Keratinocyte (primary cell): ENCODE measurements around the gene HSP90AB1. TPM values are rescaled to one million over a fixed set of nuclear protein-coding genes. Genes with fewer than 3 reads are reported as not detected.

ENCODE experiments used
- DNase-seq: peaks from one replicate; pipeline ENCODE4 v3.0.0-alpha.2; 2011; ENCODE audit warnings: low read depth, missing footprints, low spot score
- FAIRE-seq: peaks from 2 replicates; lab custom pipeline; 2011; peaks lifted over from hg19 to GRCh38; lab: Jason Lieb, UNC
- H2AFZ ChIP-seq: 2 replicates; pipeline ENCODE4 v1.6.0; 2012; ENCODE audit warnings: low read length, control low read depth, inconsistent platforms; ENCODE audit not compliant: control insufficient read depth
- H3K27ac ChIP-seq: 2 replicates; pipeline ENCODE4 v1.5.1; 2011; ENCODE audit warnings: low read length; ENCODE audit not compliant: control insufficient read depth, insufficient read depth
- H3K27me3 ChIP-seq: 3 replicates; pipeline ENCODE4 v1.6.0; 2011; ENCODE audit warnings: low read length; ENCODE audit not compliant: control insufficient read depth, insufficient read depth; ENCODE audit errors: extremely low read depth
- H3K36me3 ChIP-seq, 2 experiments: 2 replicates in 1 of 2; 3 replicates in 1 of 2; pipeline ENCODE4 v1.5.1; 2011; ENCODE audit warnings: low read length in 2 of 2, mild to moderate bottlenecking in 1 of 2; ENCODE audit not compliant: control insufficient read depth in 2 of 2, insufficient read depth in 2 of 2; ENCODE audit errors: extremely low read depth in 1 of 2
- H3K4me1 ChIP-seq: 3 replicates; pipeline ENCODE4 v1.5.1; 2011; ENCODE audit warnings: low read length; ENCODE audit not compliant: control insufficient read depth, insufficient read depth; ENCODE audit errors: extremely low read depth
- H3K4me2 ChIP-seq: 3 replicates; pipeline ENCODE4 v1.6.0; 2011; ENCODE audit warnings: low read depth, low read length; ENCODE audit not compliant: control insufficient read depth, insufficient read depth; ENCODE audit errors: extremely low read depth
- H3K4me3 ChIP-seq, 3 experiments: fragments of 200-600 bp in 1 of 3; sonication (generic) in 1 of 3; 2 replicates in 2 of 3; 3 replicates in 1 of 3; pipeline ENCODE4 v1.5.1; 2011 to 2016; ENCODE audit warnings: low read length in 3 of 3, mild to moderate bottlenecking in 3 of 3, control low read depth in 2 of 3, inconsistent platforms in 1 of 3, low read depth in 1 of 3, mixed read lengths in 1 of 3, mixed run types in 1 of 3, moderate library complexity in 1 of 3; ENCODE audit not compliant: control insufficient read depth in 2 of 3, insufficient read depth in 2 of 3; ENCODE audit errors: extremely low read depth in 1 of 3
- H3K79me2 ChIP-seq: 2 replicates; pipeline ENCODE4 v1.6.0; 2012; ENCODE audit warnings: low read length; ENCODE audit not compliant: control insufficient read depth, insufficient read depth
- H3K9ac ChIP-seq: 3 replicates; pipeline ENCODE4 v1.6.0; 2011; ENCODE audit warnings: low read length; ENCODE audit not compliant: control insufficient read depth, insufficient read depth; ENCODE audit errors: extremely low read depth
- H3K9me1 ChIP-seq: 3 replicates; pipeline ENCODE4 v1.6.0; 2011; ENCODE audit warnings: low read length; ENCODE audit not compliant: control insufficient read depth, insufficient read depth; ENCODE audit errors: extremely low read depth
- H3K9me3 ChIP-seq: 2 replicates; pipeline ENCODE4 v1.5.1; 2012; ENCODE audit warnings: low read depth, low read length; ENCODE audit not compliant: control insufficient read depth
- H4K20me1 ChIP-seq: 3 replicates; pipeline ENCODE4 v1.6.0; 2011; ENCODE audit warnings: low read length; ENCODE audit not compliant: control insufficient read depth, insufficient read depth; ENCODE audit errors: extremely low read depth
- EZH2 ChIP-seq: IDR thresholded peaks from one replicate; pipeline ENCODE4 v1.6.1; 2012; ENCODE audit warnings: inconsistent platforms, mild to moderate bottlenecking, low read length, moderate library complexity
- dilution Hi-C: fragments of 300-500 bp; cut with MboI; formaldehyde crosslinking; loops from one replicate; pipeline ENCODE4 v1.7.0; 2020; ENCODE audit warnings: low sequenced_read_pairs; ENCODE audit not compliant: extremely low pct_ligation_motif_present
- polyA plus RNA-seq, 5 experiments: library from polyadenylated mRNA; depleted of rRNA in 3 of 5; stranded (reverse) in 3 of 5; stranded (forward) in 1 of 5; unstranded in 1 of 5; fragments of >200 nt; gene quantifications; 1 replicate in 1 of 5; 2 replicates in 3 of 5; 3 replicates in 1 of 5; pipeline versions ENCODE4 v1.2.1 to v1.2.3, GENCODE V29; 2011 to 2012; ENCODE audit warnings: missing spikeins in 2 of 5, low read depth in 1 of 5, low replicate concordance in 1 of 5
- TF ChIP-seq, protein P1 (sequence below), 3 experiments: IDR thresholded peaks in 1 of 3; conservative IDR thresholded peaks in 1 of 3; optimal IDR thresholded peaks in 1 of 3; 2 replicates in 2 of 3; 3 replicates in 1 of 3; pipeline versions ENCODE3 to v1.5.1; 2011; ENCODE audit warnings: low read length in 3 of 3, mild to moderate bottlenecking in 3 of 3, moderate library complexity in 2 of 3, control low read depth in 1 of 3, inconsistent platforms in 1 of 3; ENCODE audit not compliant: insufficient read depth in 2 of 3; ENCODE audit errors: extremely low read depth in 1 of 3

Gene HSP90AB1
- polyA plus RNA-seq, 1 donor (not counting 4 experiments of a cell fraction or from before 2014, with no cell fraction given), result 1,089 TPM

DNA sequence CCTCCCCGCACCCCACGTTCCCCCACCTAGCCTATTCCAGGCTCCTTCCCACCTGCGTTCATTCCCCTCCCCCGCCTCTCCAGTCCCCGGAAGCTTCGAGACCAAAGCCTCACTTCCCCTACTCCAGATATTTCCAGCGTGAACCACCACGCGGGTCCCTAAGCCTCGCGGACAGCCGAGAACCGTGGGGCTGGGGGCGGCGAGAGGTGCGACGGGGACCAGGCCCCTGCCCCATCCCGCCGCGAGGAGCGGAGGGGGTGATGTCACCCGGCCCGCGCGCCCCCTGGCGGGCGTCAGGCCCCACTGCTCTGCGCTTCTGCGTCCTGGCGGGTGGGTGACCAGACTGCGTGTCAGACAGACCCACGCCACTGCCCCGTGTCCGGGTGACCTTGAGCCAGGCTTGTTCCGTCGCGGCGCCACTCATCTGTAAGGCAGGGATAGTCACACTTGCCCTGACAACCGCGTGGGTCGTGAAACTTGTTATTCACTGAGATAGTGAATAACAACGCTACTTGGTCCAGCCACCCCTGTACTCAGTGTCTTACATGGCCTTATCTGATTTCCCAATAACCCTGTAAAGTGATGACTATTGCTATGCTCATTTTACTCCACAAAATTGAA lies 9.0 kb upstream of the HSP90AB1 start:
- Histone ChIP-seq H3K4me2 (peak overlapping the region; percentile 85), H3K9me1 (peaks cover 3% of the 10 kb centered on the region), H3K36me3 (peaks cover 0 to 3% of the 10 kb centered on the region in 2 experiments), H3K9me3 (no peaks in the 10 kb centered on the region), H3K27ac (peak overlapping the region; percentile 83), H3K9ac (peak overlapping the region; percentile 76), H4K20me1 (no peaks in the 10 kb centered on the region), H3K79me2 (no peaks in the 10 kb centered on the region), H2AFZ (peak overlapping the region; percentile 62), H3K27me3 (no peaks in the 10 kb centered on the region), H3K4me1 (peaks cover 40% of the 10 kb centered on the region), H3K4me3 (peak overlapping the region; percentile 44 to 69 (median 69))
- FAIRE-seq, result no peak
- dilution Hi-C loops, result no loop called here
- DNase-seq, result no peak
- no peak for TF ChIP-seq EZH2
- TF ChIP-seq, protein P1, sequence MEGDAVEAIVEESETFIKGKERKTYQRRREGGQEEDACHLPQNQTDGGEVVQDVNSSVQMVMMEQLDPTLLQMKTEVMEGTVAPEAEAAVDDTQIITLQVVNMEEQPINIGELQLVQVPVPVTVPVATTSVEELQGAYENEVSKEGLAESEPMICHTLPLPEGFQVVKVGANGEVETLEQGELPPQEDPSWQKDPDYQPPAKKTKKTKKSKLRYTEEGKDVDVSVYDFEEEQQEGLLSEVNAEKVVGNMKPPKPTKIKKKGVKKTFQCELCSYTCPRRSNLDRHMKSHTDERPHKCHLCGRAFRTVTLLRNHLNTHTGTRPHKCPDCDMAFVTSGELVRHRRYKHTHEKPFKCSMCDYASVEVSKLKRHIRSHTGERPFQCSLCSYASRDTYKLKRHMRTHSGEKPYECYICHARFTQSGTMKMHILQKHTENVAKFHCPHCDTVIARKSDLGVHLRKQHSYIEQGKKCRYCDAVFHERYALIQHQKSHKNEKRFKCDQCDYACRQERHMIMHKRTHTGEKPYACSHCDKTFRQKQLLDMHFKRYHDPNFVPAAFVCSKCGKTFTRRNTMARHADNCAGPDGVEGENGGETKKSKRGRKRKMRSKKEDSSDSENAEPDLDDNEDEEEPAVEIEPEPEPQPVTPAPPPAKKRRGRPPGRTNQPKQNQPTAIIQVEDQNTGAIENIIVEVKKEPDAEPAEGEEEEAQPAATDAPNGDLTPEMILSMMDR (optimal IDR thresholded peaks at IDR 0.05 in 1 of 3, IDR thresholded peaks at IDR 0.05 in 1 of 3, conservative IDR thresholded peaks at IDR 0.05 in 1 of 3; ENCODE audit: extremely low read depth in 1 of 3, insufficient read depth in 2 of 3, low read length in 3 of 3), result peak; percentile 86 to 97 (median 92)

DNA sequence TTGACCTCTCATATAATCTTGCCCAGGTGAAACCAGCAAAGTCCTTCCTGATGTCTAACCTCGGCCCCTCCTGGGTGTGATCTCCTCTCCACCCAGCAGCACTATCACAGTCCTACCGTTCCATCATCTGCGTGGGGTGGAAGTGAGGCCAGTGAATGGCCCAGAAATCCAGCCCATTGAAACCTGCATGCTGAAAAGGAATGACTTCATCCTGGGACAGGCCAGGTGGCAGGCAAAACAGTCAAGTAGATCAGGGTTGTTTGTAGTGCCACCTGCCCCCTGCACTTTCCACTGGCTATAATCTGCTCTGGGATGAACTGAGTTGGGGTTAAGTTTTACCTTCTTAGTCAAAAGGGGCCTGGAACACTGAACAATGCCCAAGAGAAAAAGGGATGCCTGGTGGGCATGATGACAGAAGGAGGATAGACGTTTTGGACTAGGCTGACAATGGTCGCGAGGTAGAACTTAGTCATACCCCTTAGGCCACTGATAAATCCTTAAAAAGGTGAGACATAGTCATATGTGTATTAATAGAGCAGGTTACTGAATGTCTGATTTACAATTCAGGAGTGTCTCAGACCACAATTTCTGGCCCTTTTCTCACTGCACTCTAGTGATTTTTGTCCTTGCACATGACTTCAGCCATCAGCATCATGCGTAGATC lies 8.1 kb upstream of the HSP90AB1 start:
- Histone ChIP-seq H3K27me3 (no peaks in the 10 kb centered on the region), H3K4me1 (peaks cover 40% of the 10 kb centered on the region), H2AFZ (no peak overlapping the region), H3K4me3 (no peak overlapping the region), H3K79me2 (no peaks in the 10 kb centered on the region), H3K9ac (peak overlapping the region; percentile 39), H3K9me3 (no peaks in the 10 kb centered on the region), H3K36me3 (no peaks in the 10 kb centered on the region), H3K4me2 (peak overlapping the region; percentile 3), H3K27ac (peak overlapping the region; percentile 48), H3K9me1 (peaks cover 3% of the 10 kb centered on the region), H4K20me1 (no peaks in the 10 kb centered on the region)
- dilution Hi-C loops, result no loop called here
- no peak for TF ChIP-seq EZH2
- TF ChIP-seq, protein P1 (optimal IDR thresholded peaks at IDR 0.05 in 1 of 3, IDR thresholded peaks at IDR 0.05 in 1 of 3, conservative IDR thresholded peaks at IDR 0.05 in 1 of 3; ENCODE audit: extremely low read depth in 1 of 3, insufficient read depth in 2 of 3, low read length in 3 of 3), result no peak
- peak; percentile 55 for FAIRE-seq
- no peak for DNase-seq
